Posterior cingulate gyrus (tissue), 11 donors: Measurements from ENCODE around the gene BCCIP.

ENCODE experiments used
- DNase-seq, 10 donors: peaks; one replicate each; pipeline versions ENCODE4 v3.0.0 to v3.0.0-alpha.2; 2020 to 2021; ENCODE audit warnings: mixed read lengths in 3 of 10
- intact Hi-C: fragments of 100-400 bp; cut with DNase I; formaldehyde crosslinking; loops from one replicate; pipeline ENCODE4 v1.15.1; 2023

BCCIP gene

DNA sequence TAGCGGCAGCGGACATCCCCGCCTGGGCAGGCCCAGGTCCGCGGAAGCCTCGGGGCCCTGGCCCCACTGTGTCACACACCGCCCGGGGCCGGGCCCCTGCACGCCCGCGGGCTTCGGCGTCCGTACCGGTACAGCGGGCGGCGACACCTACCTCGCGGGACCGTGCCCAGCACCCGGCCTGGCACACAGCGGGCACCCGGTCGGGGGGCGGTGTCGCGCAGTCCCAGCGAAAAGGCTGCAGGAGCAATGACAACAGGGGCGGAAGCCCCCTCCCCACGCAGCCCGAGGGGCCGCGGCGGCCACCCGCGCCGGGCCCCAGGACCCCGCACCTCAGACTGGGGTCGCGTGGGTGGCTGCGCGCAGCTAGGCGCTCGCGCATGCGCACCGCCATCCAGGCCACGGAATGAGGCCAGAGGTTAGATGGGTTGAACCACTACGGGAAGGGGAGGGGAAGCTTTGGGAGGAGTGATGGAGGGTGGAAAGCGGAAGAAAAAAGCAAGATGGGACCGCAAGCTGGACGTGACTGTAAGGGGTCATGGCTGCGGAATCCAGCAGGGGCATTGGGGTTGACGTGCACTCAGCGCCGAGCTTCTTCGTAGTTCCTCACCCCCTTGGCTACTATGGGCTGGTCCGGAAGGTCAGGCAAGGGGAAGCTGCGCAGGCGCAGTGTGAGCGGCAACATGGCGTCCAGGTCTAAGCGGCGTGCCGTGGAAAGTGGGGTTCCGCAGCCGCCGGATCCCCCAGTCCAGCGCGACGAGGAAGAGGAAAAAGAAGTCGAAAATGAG is at the start of gene BCCIP, which contains the start of gene UROS:
Gene BCCIP (plus strand): TSS at position 669 of the 785 bp plus-strand sequence. CDS start 12 bp downstream, at position 681.
Gene UROS (minus strand): TSS at position 381 of the 785 bp plus-strand sequence. CDS start 6,759 bp downstream, outside the sequence.
- intact Hi-C loops = loop anchor here (10.0 kb wide), 1 partner anchor 98 kb away; no protein-coding TSS in a partner anchor
- peak; percentile 84 to 98 (median 90) for DNase-seq

DNA sequence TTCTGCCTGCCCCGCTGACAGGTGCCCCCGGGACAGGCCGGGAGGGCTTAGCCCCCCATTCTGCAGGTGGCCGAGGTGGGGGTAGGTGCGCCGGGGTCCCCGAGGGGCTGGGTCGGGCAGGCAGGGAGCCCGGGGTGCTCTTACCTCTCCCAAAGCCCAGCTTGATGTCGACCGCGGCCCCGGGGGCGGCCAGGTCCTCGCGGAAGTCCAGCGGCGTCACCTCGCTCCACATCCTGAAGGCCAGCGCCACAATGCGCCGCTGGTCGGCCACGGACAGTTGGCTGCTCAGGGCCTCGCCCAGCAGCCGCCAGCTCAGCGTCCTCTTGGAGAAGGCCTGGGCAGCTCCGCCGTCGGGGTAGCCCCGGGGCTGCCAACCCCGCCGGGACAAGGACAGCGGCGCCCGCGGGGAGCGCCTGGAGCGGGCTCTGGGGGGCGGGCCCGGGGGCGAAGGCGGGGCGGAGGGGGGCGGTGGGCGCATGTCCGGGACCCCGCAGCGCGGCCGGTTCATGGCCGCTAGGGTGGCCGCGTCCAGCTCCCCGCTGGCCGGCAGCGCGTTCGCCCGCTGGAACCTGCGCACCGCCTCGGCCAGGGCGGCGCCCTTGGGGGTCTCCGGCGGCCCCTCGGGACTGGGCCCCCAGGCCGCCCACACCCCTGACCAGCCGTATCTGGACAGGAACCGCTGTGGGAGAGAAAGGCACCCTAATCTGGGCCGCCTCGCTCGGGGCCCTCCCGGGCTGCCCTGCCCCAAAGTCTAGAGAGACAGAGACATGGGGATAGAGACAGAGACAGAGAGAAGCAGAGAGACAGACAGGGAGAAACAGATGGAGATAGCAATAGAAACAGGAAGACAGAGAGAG is 49.4 kb upstream of the BCCIP start:
- DNase-seq = peak in 1 of 10 donors; percentile 45
- intact Hi-C loops = no loop called here

DNA sequence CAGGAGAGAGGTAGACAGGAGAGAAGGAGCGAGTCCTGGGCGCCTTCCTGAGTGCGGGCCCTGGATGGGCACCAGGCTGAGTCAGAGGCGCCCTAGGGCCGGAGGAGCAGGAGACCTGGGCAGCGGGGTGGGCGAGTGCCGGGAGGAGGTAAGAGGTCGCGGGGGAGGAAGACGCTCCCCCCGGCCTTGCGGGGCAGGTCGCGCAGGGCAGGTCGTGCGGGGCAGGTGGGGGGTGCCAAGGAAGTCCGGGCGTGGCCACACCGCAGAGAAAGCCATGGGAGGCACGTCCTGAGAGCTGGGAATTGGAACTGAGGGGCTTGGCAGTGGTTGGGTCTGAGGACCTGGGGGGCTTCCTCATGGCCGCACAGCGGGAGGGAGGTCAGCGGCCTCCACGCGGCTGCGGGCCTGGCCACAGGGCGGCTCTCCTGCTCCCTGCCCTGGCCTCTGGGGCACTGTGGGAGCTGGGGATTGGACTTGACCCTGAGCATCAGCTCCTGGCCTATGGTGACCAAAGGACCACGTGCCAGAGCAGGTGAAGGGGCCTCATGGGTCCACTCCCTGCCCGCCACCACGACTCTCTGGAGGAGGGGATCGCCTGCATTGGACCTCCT is 48.7 kb upstream of the BCCIP start:
- intact Hi-C loops = no loop called here
- peak in 2 of 10 donors; percentile 62 to 65 for DNase-seq

DNA sequence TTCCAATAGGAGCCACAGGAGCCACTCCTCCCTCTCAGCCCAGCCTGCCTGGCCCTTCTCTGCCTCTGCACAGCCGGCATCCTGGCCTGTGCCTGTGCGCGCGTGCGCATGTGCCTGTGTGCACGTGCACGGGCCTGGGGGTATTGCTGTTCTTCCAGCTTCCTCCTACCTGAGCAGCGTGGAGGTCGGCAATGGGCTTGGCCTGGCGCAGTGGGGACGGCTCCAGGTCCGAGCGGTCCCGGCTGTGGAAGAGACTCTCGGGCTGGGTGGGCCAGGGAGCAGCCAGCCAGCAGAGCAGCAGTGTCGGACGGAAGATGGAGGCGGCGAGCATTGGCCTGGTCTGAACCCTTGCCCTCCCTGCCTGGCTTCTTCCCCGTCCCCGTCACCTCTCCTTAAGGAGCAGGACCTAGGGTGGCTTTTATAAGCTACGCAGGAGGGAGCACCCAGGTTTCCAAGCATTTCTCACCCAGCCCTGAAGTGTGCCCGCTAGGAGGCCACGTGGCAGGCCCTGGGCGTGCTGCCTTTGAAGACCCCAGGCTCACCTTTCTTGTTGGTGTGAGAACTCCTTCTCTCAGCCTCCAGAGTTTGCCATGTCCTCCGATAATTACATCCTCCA is 47.7 kb upstream of the BCCIP start, which contains the start of gene MMP21:
Gene MMP21 (minus strand): TSS at position 331 of the 616 bp plus-strand sequence. CDS start 0 bp downstream, at position 331.
- intact Hi-C loops = no loop called here
- DNase-seq = no peak

DNA sequence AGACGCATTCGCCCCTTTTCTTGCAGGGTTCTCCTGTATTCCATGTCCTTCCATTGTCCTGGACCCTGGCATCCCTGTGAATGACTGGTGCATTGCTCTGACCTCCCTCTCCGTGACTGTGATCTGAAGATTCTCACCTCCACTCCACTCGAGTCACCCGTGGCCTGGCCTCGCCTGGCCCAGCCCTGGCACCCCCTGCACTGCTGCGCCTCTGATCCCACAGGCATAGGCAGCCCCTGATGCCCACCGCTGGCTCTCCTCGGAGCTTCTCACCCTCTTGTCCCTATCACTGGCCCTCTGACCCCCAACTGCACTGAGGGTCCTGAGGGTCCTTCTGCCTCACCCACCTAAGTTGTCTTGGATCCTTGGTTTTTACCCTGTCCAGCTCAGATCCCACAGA is 45.5 kb upstream of the BCCIP start:
- intact Hi-C loops = no loop called here
- no peak for DNase-seq

DNA sequence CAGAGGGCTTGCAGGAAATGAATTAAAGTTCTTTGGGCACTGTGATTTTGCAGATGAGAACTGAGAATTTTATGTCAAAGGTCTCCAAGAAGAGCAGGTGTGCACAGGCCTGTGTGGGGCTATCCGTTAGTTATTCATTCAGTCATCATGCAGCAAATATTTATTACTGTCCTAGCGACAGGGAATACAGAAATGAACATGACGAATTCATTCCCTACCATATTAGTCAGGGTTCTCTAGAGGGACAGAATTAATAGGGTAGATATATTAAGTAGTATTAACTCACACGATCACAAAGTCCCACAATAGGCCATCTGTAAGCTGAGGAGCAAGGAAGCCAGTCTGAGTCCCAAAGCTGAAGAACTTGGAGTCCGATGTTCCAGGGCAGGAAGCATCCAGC is 44.8 kb upstream of the BCCIP start:
- intact Hi-C loops = no loop called here
- DNase-seq = no peak

DNA sequence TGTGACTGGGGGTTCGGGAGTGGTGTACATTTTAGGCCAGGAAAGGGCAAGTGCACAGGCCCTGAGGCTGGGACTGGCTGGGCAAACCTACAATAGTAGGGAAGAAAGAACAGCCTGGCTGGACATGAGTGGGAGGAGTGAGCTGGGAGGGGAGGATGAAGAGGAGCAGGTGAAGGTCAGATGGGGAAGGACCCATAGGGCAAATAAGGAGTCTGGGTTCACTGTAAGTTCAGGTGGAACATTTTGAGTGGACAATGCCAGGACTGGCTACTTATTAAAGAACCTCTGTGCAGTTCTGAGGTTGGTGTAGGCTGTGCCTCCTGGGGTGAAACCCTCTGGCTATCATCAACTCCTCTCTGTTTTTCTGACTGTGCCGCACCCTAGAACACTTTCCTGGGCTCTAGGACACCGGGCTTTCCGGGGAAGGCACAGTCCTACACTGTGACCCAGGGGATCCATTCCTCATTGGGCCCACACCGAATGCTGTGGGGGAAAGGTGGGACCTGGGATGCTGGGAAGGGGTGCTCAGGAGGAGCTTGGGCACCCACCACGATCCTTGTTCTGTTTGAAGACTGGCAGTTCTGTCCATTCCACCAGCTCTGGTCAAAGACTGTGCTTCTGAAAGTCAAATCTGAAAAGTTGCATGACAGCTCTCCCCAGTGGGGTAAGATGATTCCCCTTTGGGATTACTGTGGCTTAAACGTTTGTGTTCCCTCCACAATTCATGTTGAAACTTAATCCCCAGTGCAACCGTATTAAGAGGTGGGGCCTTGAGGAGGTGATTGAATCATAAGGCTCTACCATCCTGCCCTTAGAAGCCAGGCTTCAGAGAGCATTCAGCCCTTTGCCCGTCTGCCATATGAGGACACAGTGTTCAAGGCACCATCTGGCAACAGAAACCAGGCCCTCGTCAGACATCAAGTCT is 43.7 kb upstream of the BCCIP start:
- peak in 1 of 10 donors; percentile 8 for DNase-seq
- intact Hi-C loops = no loop called here

DNA sequence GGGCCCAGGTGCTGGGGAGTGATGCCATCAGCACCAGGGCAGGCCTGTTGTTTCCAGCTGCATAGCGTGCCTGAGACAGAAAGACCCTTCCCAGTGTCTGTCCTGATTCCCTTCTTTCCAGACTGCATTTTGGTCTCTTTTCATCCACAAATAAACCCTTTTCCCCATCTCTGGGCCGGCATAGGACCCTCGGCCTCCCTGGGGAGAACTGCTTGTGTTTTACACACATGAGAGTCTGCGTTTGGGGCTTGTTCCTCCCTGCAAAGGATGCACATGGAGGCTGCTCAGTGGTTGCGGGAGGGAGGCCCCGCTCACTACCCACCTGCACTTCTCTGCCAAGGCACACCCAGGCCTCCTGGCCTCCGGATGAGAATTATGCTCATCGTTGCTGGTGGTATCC is 42.0 kb upstream of the BCCIP start:
- DNase-seq = no peak

DNA sequence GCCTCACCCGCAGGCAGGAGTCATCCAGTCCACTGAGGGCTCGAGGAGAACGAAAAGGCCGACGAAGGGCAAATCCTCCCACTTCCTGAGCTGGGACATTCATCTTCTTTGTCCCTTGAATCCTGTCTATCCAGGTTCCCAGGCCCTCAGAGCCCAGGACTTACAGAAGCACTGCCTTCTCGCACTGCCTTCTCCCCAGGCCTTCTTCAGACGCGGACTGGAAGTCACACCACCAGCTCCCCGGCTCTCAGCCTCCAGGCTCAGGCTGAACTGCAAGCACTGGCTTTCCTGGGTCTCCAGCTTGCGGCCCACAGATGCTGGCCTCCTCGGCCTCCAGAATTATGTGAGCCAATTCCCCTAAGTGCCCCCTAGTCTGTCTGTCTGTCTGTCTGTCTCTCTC is 41.3 kb upstream of the BCCIP start:
- intact Hi-C loops = no loop called here
- no peak for DNase-seq

More for the DNA sequence above, 42.0 kb upstream of the BCCIP start:
- intact Hi-C loops = no loop called here

DNA sequence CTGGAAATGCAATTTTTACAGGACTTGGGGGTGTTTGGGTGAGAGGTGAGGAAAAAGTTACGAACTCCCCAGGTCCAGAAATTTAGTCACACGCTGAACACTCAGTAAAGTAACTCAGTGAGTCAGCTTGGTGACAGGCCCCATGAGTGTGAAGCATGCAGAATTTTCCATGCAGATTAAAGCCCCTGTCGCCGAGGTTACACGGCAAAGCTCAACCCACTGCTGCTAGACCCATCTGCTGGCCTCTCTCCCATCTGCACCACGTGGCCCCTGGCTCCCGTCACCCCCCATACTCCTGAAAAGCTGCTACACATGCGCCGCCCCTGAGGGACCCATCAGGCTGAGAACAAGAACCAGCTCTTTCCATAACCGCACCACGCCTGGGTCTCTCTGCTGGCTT is 40.7 kb upstream of the BCCIP start:
- intact Hi-C loops = no loop called here
- DNase-seq = no peak

DNA sequence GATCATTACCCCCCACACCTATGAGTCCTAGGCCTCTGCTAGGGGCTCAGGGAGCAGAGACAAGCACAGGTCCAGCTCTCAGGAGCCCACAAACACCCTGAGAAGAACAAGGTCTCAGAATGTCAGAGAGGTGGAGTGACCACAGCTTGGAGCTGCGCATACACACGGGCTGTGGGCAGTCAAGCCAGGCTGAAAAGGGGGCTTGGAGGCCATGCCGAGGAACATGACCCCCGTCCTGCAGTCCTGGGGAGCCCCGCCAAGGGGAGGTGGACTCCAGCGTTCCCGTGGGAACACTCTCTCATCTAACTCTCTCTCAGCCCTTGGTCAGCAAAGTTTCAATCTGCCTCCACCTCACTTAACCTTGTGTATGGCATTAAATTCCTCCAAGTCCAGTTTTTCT is 39.9 kb upstream of the BCCIP start:
- DNase-seq = peak in 1 of 10 donors; percentile 67
- intact Hi-C loops = no loop called here

DNA sequence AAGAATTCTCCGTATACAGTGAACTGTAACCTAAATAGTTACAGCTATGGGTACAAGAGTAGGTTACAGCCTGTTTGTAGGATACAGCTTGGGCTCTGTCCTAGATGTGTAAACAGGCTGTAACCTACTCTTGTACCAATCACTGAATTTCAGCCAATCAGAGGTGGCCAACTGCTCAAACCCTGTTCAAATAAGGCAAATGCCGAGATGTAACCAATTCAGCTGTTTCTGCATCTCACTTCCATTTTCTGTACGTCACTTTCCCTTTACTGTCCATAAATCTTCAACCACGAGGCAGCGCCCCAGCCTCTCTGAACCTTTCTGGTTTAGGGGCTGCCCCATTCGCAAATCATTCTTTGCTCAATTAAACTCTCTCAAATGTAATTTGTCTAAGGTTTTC is 39.4 kb upstream of the BCCIP start:
- intact Hi-C loops = no loop called here
- no peak for DNase-seq

DNA sequence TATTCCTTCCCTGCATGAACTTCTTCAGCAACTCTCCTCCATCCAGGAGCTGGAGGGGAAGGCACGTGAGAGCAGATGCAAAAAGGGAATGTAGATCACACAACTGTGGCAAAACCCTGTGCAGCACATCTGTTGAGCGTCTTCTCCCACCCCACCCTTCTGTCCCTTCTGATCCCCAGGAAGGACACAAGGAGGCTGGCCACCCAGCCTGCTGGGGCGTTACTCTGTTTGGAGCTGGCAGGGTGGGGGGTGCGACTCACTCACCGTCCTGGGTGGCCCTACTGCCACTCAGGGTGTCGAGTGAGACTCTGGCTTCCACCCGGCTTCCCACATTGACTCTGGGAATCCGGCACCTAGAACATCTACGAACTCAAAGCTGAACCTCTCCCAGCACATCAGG is 37.6 kb upstream of the BCCIP start:
- no peak for DNase-seq

DNA sequence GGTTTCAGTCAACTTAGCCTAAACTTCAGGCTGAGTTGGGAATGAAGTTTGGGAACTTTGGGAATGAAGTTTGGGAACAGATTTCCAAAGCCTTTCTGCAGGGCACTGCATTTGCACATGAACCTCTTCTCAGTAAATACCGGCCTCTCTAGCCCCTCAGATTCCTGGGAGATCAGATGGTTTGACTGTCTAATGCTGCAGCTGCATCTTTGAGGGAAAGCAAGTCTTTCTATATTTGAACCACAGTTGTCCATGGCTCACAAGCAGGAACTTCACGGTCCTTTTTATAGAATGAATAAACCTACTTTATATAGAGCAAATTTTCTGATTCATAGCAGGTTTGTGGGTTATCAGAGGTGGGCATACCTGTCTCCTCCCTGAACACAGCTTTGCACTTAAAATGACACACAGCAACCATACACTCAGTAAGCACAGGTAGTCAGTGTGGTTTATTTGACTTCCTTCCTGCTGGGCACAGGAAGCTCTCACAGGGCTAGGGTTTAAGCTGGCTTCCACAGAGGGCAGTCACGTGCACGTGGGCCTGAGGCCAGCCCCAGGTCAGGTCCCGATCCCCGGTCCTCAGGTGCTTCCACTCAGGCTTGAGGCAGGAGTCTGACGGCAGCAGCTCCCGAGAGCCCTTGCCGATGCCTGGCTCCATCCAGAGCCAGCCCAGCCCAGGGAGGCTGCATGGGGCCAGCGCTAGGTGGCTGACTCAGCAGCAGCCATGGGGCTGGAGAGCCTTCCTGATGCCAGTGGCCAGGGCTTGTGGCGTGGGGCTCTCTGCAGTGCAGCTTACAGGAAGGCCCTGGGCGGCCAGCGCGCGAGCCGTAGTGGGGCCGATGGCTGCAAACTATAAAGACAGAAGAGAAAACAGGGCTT is 35.0 kb upstream of the BCCIP start:
- intact Hi-C loops = no loop called here
- peak in 1 of 10 donors; percentile 80 for DNase-seq

More for the DNA sequence above, 37.6 kb upstream of the BCCIP start:
- intact Hi-C loops = no loop called here

DNA sequence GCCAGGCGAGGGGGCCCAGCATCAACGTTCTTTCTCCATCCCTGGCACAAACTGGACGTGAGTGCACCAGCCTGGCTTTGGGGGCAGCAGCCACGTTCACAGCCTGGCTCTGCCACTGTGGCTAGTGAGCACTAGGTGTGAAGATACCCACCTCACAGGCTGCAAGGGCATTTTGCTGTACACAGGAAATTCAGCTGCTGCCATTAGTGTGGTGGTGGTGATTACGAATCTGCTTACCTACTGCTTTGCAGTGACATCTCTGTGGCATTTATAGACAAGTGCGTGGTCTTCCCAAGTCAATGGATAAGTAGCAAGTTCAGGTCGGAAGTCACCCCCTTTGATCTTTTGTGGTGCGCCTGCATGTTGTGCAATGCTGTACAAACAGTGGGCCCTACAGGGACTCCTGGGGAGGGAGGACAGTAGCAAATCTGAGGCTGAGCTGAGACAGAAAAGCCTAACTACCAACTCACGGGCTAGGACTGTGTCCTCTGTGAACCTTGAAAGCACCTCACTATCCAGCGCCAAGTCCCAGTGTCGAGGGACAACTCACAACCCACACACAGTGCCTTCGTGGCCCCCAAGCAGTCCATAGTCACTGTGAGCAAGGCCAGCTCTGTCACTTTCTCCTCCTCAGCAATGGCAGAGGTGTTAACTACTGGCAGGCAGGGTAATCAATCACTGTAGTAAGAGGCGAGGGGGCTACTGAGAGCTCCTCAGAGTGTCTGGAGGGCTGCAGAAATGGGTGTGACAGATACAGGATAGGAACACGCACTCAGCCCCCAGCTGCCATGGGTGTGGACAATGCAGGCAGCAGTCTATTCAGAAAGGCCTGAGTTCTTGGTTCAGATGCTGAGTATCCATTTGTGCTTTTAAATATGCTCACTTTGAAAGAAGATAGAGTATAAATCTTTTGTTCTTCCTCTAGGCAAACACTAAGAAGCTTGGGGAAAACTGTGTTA is 30.7 kb upstream of the BCCIP start:
- DNase-seq = no peak
- intact Hi-C loops = no loop called here

DNA sequence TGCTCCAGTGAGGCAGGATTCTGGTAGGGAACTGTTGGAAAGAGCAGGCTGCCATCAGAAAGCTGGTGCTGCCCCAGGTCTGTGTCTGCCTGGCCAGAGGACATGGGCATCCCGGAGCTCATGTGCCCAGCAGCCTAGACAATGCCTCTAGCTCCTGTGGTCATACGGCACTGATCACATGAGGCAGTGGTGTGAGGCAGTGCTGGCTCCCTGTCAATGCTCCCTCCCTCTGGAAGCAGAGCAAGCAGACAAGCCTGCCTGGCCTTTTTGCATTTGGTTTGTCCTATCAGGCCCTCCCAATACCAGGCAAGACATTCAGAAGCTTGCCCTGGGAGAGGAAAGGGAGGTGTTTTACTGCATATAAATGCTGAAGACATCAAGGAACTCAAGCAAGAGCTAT is 28.2 kb upstream of the BCCIP start:
- intact Hi-C loops = no loop called here
- peak; percentile 71 to 97 (median 82) for DNase-seq

DNA sequence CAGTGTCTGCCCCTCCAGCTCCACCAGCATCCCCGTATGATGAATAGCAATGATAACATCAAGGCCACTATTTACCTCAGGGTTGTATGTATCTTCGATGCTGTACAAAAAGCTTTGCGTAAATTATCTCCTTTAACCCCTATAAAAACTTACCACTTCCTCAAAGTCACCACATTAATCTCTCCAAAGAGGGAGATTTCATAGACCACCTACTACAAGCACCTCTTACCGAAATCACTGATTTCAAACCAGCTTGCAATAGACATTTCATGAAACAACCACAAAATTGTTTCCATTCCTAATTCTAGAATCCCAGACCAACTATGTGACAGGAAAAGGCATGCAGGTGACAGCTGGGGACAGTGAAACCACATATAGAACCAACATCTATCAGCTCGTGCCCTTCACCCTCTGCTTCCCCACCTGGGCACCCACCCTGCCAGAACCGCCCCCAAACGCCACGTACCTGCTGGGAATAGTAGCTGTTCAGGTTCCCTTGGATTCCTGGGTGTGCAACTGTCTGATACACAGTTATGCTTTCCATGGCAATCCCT is 27.6 kb upstream of the BCCIP start:
- no peak for DNase-seq
- intact Hi-C loops = no loop called here
